ENCODE measurements around the gene CNOT9. TPM values are rescaled to one million over a fixed set of nuclear protein-coding genes. Genes with fewer than 3 reads are reported as not detected.

Gene CNOT9
- total and polyA plus RNA-seq, 2 donors (not counting 1 experiment from before 2014, with no cell fraction given): 28.0 to 54.5 TPM

DNA sequence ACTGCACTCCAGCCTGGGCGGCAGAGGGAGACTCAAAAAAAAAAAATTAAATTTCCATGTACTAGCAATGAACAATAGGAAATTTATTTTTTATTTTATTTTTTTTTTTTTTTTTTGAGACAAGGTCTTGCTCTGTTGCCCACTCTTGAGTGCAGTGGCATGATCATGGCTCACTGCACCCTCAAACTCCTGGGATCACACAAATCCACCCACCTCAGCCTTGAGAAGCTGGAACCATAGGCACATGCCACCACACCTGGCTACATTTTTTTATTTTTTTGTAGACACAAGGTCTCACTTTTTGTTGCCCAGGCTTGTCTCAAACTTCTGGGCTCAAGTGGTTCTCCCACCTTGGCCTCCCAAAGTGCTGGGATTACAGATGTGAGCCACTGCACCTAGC, 16.9 kb downstream of the CNOT9 start:
- ATAC-seq (ENCODE audit: low read depth): no peak
- Mint-ChIP-seq H3K4me1 (peaks cover 3% of the 10 kb centered on the region), H3K9me3 (ENCODE audit: insufficient read depth) (no peaks in the 10 kb centered on the region), H3K4me3 (no peak overlapping the region), H3K27ac (no peak overlapping the region), H3K27me3 (no peaks in the 10 kb centered on the region)
- TF ChIP-seq, protein P1, sequence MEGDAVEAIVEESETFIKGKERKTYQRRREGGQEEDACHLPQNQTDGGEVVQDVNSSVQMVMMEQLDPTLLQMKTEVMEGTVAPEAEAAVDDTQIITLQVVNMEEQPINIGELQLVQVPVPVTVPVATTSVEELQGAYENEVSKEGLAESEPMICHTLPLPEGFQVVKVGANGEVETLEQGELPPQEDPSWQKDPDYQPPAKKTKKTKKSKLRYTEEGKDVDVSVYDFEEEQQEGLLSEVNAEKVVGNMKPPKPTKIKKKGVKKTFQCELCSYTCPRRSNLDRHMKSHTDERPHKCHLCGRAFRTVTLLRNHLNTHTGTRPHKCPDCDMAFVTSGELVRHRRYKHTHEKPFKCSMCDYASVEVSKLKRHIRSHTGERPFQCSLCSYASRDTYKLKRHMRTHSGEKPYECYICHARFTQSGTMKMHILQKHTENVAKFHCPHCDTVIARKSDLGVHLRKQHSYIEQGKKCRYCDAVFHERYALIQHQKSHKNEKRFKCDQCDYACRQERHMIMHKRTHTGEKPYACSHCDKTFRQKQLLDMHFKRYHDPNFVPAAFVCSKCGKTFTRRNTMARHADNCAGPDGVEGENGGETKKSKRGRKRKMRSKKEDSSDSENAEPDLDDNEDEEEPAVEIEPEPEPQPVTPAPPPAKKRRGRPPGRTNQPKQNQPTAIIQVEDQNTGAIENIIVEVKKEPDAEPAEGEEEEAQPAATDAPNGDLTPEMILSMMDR (IDR thresholded peaks at IDR 0.05): no peak
- no peak for TF ChIP-seq EZH2 (IDR thresholded peaks at IDR 0.05; ENCODE audit: borderline replicate concordance, insufficient read depth, low read depth, low read length, poor library complexity, severe bottlenecking)
- ChIA-PET CTCF (no interaction called here), POLR2A (no interaction called here)
- H3K4me1 ChIP-seq (ENCODE audit: control insufficient read depth in 2 of 2, insufficient read depth in 2 of 2, low read length in 2 of 2): no peaks in the 10 kb centered on the region
- no peaks in the 10 kb centered on the region for H4K20me1 ChIP-seq (ENCODE audit: control insufficient read depth, insufficient read depth, low read length, poor library complexity, severe bottlenecking)
- H3K9me3 ChIP-seq (ENCODE audit: control extremely low read depth in 1 of 3, control insufficient read depth in 2 of 3, insufficient read depth in 1 of 3, low read length in 2 of 3): no peaks in the 10 kb centered on the region
- H2AFZ ChIP-seq (ENCODE audit: insufficient read depth, low read depth, low read length, poor library complexity, severe bottlenecking): no peak overlapping the region
- H3K79me2 ChIP-seq (ENCODE audit: control insufficient read depth, insufficient read depth, low read length): peaks cover 20% of the 10 kb centered on the region
- no peak overlapping the region for H3K27ac ChIP-seq (ENCODE audit: low read length in 2 of 2)
- H3K9ac ChIP-seq (ENCODE audit: low read length): no peak overlapping the region
- no peak overlapping the region for H3K4me3 ChIP-seq (ENCODE audit: control extremely low read depth in 1 of 5, extremely low read depth in 1 of 5, insufficient read depth in 1 of 5, low read depth in 2 of 5, low read length in 4 of 5)
- intact Hi-C loops (cut with micrococcal nuclease): no loop called here
- DNase-seq: no peak
- no CpG with 5 or more reads among the region's 1 CpG for WGBS (ENCODE audit: insufficient coverage)
- H3K36me3 ChIP-seq (replicated peaks in 1 of 2; ENCODE audit: control extremely low read depth in 1 of 2, control insufficient read depth in 1 of 2, extremely low read depth in 1 of 2, insufficient read depth in 2 of 2, low read length in 1 of 2): peaks cover 19 to 78% of the 10 kb centered on the region in 2 experiments
- no peak overlapping the region for H3K4me2 ChIP-seq (replicated peaks; ENCODE audit: low read depth, low read length, poor library complexity, severe bottlenecking)
- no peaks in the 10 kb centered on the region for H3K27me3 ChIP-seq (replicated peaks in 1 of 4; ENCODE audit: control extremely low read depth in 1 of 4, control insufficient read depth in 3 of 4, insufficient read depth in 4 of 4, low read length in 3 of 4)

DNA sequence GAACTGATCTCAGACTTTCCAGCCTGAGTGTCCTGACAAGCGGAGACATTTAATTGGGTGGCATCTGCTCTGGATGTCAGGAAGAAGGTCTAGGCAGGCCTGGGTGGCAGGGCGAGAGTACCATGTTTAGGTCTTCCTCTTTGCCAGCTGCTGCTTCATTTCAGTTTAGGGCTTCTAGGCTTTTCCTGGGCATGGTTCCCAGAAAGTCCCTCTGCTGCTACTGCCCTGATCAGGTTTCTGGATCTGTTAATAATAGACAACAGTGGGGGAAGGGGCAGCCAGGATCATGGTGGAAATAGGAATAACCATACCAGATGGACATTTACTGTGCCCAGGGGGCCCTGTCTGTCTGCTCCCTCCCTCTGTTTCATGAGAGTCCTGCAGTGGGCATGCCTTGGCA, 36.8 kb downstream of the CNOT9 start:
- TF ChIP-seq, protein P1 (IDR thresholded peaks at IDR 0.05): no peak
- TF ChIP-seq EZH2 (IDR thresholded peaks at IDR 0.05; ENCODE audit: borderline replicate concordance, insufficient read depth, low read depth, low read length, poor library complexity, severe bottlenecking): no peak
- Histone ChIP-seq H3K27me3 (replicated peaks in 1 of 4; ENCODE audit: control extremely low read depth in 1 of 4, control insufficient read depth in 3 of 4, insufficient read depth in 4 of 4, low read length in 3 of 4) (peaks cover 0 to 3% (median 0%) of the 10 kb centered on the region in 4 experiments), H3K79me2 (ENCODE audit: control insufficient read depth, insufficient read depth, low read length) (no peaks in the 10 kb centered on the region), H3K9ac (ENCODE audit: low read length) (no peak overlapping the region), H3K9me3 (ENCODE audit: control extremely low read depth in 1 of 3, control insufficient read depth in 2 of 3, insufficient read depth in 1 of 3, low read length in 2 of 3) (no peaks in the 10 kb centered on the region), H4K20me1 (ENCODE audit: control insufficient read depth, insufficient read depth, low read length, poor library complexity, severe bottlenecking) (no peaks in the 10 kb centered on the region), H3K4me2 (replicated peaks; ENCODE audit: low read depth, low read length, poor library complexity, severe bottlenecking) (no peak overlapping the region), H3K4me1 (ENCODE audit: control insufficient read depth in 2 of 2, insufficient read depth in 2 of 2, low read length in 2 of 2) (no peaks in the 10 kb centered on the region), H3K36me3 (replicated peaks in 1 of 2; ENCODE audit: control extremely low read depth in 1 of 2, control insufficient read depth in 1 of 2, extremely low read depth in 1 of 2, insufficient read depth in 2 of 2, low read length in 1 of 2) (no peaks in the 10 kb centered on the region), H3K27ac (ENCODE audit: low read length in 2 of 2) (no peak overlapping the region), H2AFZ (ENCODE audit: insufficient read depth, low read depth, low read length, poor library complexity, severe bottlenecking) (no peak overlapping the region), H3K4me3 (ENCODE audit: control extremely low read depth in 1 of 5, extremely low read depth in 1 of 5, insufficient read depth in 1 of 5, low read depth in 2 of 5, low read length in 4 of 5) (no peak overlapping the region)
- ChIA-PET POLR2A (no interaction called here), CTCF (no interaction called here)
- H3K4me3 Mint-ChIP-seq: no peak overlapping the region
- intact Hi-C loops (cut with micrococcal nuclease): no loop called here
- peaks cover 12% of the 10 kb centered on the region for H3K27me3 Mint-ChIP-seq
- no peak for ATAC-seq (ENCODE audit: low read depth)
- H3K27ac Mint-ChIP-seq: no peak overlapping the region
- H3K9me3 Mint-ChIP-seq (ENCODE audit: insufficient read depth): no peaks in the 10 kb centered on the region
- H3K4me1 Mint-ChIP-seq: peaks cover under 1% of the 10 kb centered on the region
- DNase-seq: no peak
- 94% methylated on average over 2 of the region's 2 CpGs for WGBS (ENCODE audit: insufficient coverage)
